SU-DHL-6 (cell line): ENCODE data around the gene WDR90.

Experiments used
- H2AFZ ChIP-seq: fragments of 200-600 bp; sonication (generic); 2 replicates; pipeline ENCODE4 v1.6.1; 2014; ENCODE audit warnings: low read depth, mild to moderate bottlenecking, moderate library complexity, mixed read lengths, antibody characterized with exemption, low read length; ENCODE audit not compliant: severe bottlenecking
- H3F3A ChIP-seq: fragments of 200-600 bp; shearing (Covaris generic); 2 replicates; pipeline ENCODE4 v1.6.0; 2016; ENCODE audit warnings: antibody characterized with exemption, mild to moderate bottlenecking; ENCODE audit not compliant: insufficient read depth
- H3K27ac ChIP-seq: fragments of 200-600 bp; sonication (generic); 2 replicates; pipeline ENCODE4 v1.5.1; 2016; ENCODE audit warnings: low read depth, mild to moderate bottlenecking, low read length, moderate library complexity, mixed read lengths
- H3K27me3 ChIP-seq: fragments of 200-600 bp; sonication (generic), shearing (Covaris generic); 2 replicates; pipeline ENCODE4 v1.6.0; 2014; ENCODE audit warnings: mild to moderate bottlenecking, low read length
- H3K36me3 ChIP-seq: fragments of 200-600 bp; sonication (generic); 2 replicates; pipeline ENCODE4 v1.6.1; 2014; ENCODE audit warnings: mild to moderate bottlenecking, low read length, mixed read lengths
- H3K4me2 ChIP-seq: fragments of 300-600, 200-600 bp; shearing (Covaris generic), sonication (generic); 2 replicates; pipeline ENCODE4 v1.6.0; 2014; ENCODE audit warnings: low read length, low read depth, mild to moderate bottlenecking; ENCODE audit not compliant: poor library complexity, severe bottlenecking
- H3K4me3 ChIP-seq: fragments of 200-600 bp; sonication (generic); 2 replicates; pipeline ENCODE4 v1.5.1; 2014; ENCODE audit warnings: antibody characterized with exemption, low read length, mild to moderate bottlenecking, mixed read lengths; ENCODE audit not compliant: insufficient read depth, poor library complexity, severe bottlenecking
- H3K79me2 ChIP-seq: fragments of 200-600 bp; sonication (generic); 2 replicates; pipeline ENCODE4 v1.6.1; 2014; ENCODE audit warnings: mild to moderate bottlenecking, low read length, moderate library complexity; ENCODE audit not compliant: insufficient read depth
- H3K9ac ChIP-seq: fragments of 200-600 bp; sonication (generic); 2 replicates; pipeline ENCODE4 v1.7.0; 2014; ENCODE audit warnings: mild to moderate bottlenecking, low read length
- H3K9me2 ChIP-seq: fragments of 200-600 bp; sonication (generic); replicated peaks from 2 replicates; pipeline ENCODE4 v1.6.1; 2014; ENCODE audit warnings: low read length; ENCODE audit not compliant: insufficient read depth
- H3K9me3 ChIP-seq: fragments of 200-600 bp; sonication (generic); 2 replicates; pipeline ENCODE4 v1.6.1; 2014; ENCODE audit warnings: low read length, mixed read lengths; ENCODE audit not compliant: insufficient read depth
- H4K20me1 ChIP-seq: fragments of 200-600 bp; sonication (generic); 2 replicates; pipeline ENCODE4 v1.6.1; 2014; ENCODE audit warnings: low read depth, mild to moderate bottlenecking, antibody characterized with exemption, low read length, moderate library complexity, mixed read lengths
- CTCF ChIP-seq: fragments of 200-600 bp; sonication (generic); IDR thresholded peaks from one replicate; pipeline ENCODE4 v1.5.1; 2017; ENCODE audit warnings: antibody characterized with exemption, mild to moderate bottlenecking, low read length, moderate library complexity; ENCODE audit not compliant: insufficient read depth, poor library complexity, severe bottlenecking
- EZH2phosphoT487 ChIP-seq: fragments of 200-600 bp; sonication (generic), shearing (Covaris generic); conservative IDR thresholded peaks from 2 replicates; pipeline ENCODE4 v1.6.1; 2018; ENCODE audit warnings: mild to moderate bottlenecking, antibody characterized with exemption, low read length, moderate library complexity, mixed read lengths

The WDR90 gene

GRCh38 chr16:633336-634050 lies 15.7 kb upstream of the WDR90 start:
- no peaks in the 10 kb centered on the region for H3K36me3 ChIP-seq
- no peak overlapping the region for H3K27ac ChIP-seq
- no peak for TF ChIP-seq CTCF
- TF ChIP-seq EZH2phosphoT487: no peak

GRCh38 chr16:634051-634670 lies 15.0 kb upstream of the WDR90 start:
- no peaks in the 10 kb centered on the region for H3K36me3 ChIP-seq
- no peaks in the 10 kb centered on the region for H3K27me3 ChIP-seq
- H3F3A ChIP-seq: peaks cover 5% of the 10 kb centered on the region
- no peak overlapping the region for H3K4me2 ChIP-seq
- no peak for TF ChIP-seq EZH2phosphoT487
- H4K20me1 ChIP-seq: no peaks in the 10 kb centered on the region
- H3K4me3 ChIP-seq: no peak overlapping the region
- no peaks in the 10 kb centered on the region for H3K9me3 ChIP-seq
- H3K9ac ChIP-seq: no peak overlapping the region
- no peaks in the 10 kb centered on the region for H3K79me2 ChIP-seq
- H3K27ac ChIP-seq: no peak overlapping the region
- no peak overlapping the region for H2AFZ ChIP-seq
- H3K9me2 ChIP-seq: no peaks in the 10 kb centered on the region

More at GRCh38 chr16:633336-634050, 15.7 kb upstream of the WDR90 start:
- H2AFZ ChIP-seq: no peak overlapping the region
- no peak overlapping the region for H3K9ac ChIP-seq
- H3F3A ChIP-seq: no peaks in the 10 kb centered on the region; the same call in 1 of the 2 replicates
- no peaks in the 10 kb centered on the region for H4K20me1 ChIP-seq
- H3K4me3 ChIP-seq: no peak overlapping the region
- no peaks in the 10 kb centered on the region for H3K27me3 ChIP-seq
- H3K4me2 ChIP-seq: no peak overlapping the region
- no peaks in the 10 kb centered on the region for H3K9me2 ChIP-seq
- no peaks in the 10 kb centered on the region for H3K9me3 ChIP-seq
- no peaks in the 10 kb centered on the region for H3K79me2 ChIP-seq

GRCh38 chr16:634996-635395 lies 14.2 kb upstream of the WDR90 start:
- H3K4me2 ChIP-seq: peak overlapping the region; percentile 76
- no peaks in the 10 kb centered on the region for H3K9me3 ChIP-seq
- peaks cover 11% of the 10 kb centered on the region for H3F3A ChIP-seq
- H3K27ac ChIP-seq: no peak overlapping the region
- no peaks in the 10 kb centered on the region for H3K79me2 ChIP-seq
- no peaks in the 10 kb centered on the region for H4K20me1 ChIP-seq
- TF ChIP-seq CTCF (no peak), EZH2phosphoT487 (no peak)
- H3K27me3 ChIP-seq: no peaks in the 10 kb centered on the region
- H3K9me2 ChIP-seq: no peaks in the 10 kb centered on the region
- no peaks in the 10 kb centered on the region for H3K36me3 ChIP-seq
- peak overlapping the region; percentile 87 for H3K9ac ChIP-seq
- H3K4me3 ChIP-seq: no peak overlapping the region
- no peak overlapping the region for H2AFZ ChIP-seq
